PC-9 (cell line): ENCODE data around the gene GATAD2A.

Source experiments
- CTCF ChIP-seq: fragments of 200-600 bp; sonication (generic); conservative IDR thresholded peaks from 2 replicates; pipeline ENCODE4 v1.6.1; 2017; ENCODE audit warnings: mixed run types, antibody characterized with exemption, mild to moderate bottlenecking, moderate library complexity
- EZH2 ChIP-seq: fragments of 200-600 bp; sonication (generic); IDR thresholded peaks from 2 replicates; pipeline ENCODE4 v1.8.0; 2017; ENCODE audit warnings: antibody characterized with exemption, low read depth

GRCh38 chr19:19447536-19448237, 42.2 kb downstream of the GATAD2A start:
- TF ChIP-seq CTCF (no peak), EZH2 (no peak)
